ENCODE data around the gene NKAIN2.

Gene NKAIN2

DNA sequence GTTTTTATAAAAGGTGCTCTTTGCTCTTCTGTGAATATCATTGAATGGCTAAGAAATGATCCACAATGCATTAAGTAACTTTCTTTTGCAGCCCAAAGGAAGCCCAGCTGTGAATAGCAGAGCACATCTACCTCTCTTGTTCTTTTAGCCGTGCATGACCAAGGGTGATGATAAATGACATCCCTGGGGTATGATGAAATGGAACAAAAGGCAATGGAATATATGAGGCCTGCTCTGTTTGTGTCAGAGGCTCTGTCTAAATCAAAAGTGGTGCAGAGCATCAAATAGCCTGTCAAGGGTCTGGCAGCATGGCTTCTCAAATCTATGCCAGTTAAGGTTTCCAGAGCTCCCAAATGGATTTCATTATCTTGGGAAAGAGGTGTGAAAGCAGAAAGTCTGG lies 796.0 kb downstream of the NKAIN2 start:
- no peaks in the 10 kb centered on the region for H3K9me3 Mint-ChIP-seq

GRCh38 chr6:124604719-124605118 lies 801.1 kb downstream of the NKAIN2 start:
- Mint-ChIP-seq H3K4me1 (no peaks in the 10 kb centered on the region), H3K36me3 (no peaks in the 10 kb centered on the region), H3K27ac (no peak overlapping the region), H3K4me3 (no peak overlapping the region), H3K9me3 (no peaks in the 10 kb centered on the region), H3K27me3 (no peaks in the 10 kb centered on the region)

More for the DNA sequence above, 796.0 kb downstream of the NKAIN2 start:
- Mint-ChIP-seq H3K4me1 (no peaks in the 10 kb centered on the region), H3K27me3 (no peaks in the 10 kb centered on the region), H3K4me3 (no peak overlapping the region), H3K36me3 (no peaks in the 10 kb centered on the region), H3K27ac (no peak overlapping the region)

GRCh38 chr6:124607119-124607627 lies 803.5 kb downstream of the NKAIN2 start:
- Mint-ChIP-seq H3K4me3 (no peak overlapping the region), H3K27me3 (no peaks in the 10 kb centered on the region), H3K36me3 (no peaks in the 10 kb centered on the region), H3K27ac (no peak overlapping the region), H3K4me1 (no peaks in the 10 kb centered on the region), H3K9me3 (no peaks in the 10 kb centered on the region)

DNA sequence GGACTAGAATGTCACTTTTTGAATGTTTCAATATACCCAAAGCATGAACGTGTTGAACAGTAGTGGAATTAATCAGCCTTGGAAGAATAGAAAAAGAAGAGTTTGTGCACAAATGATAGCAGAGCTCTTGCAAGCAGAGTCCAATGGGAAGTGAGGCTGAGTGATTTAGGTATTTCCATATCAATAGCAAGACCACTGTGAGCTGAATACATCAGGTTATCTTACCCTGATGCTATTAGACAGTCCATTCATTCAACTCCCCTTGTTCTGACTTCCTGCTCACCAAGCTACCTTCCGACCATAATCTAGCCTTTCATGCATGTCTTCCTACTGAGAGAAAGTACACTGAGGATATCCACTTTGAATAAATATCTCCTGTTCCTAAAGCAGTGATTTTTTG lies 809.4 kb downstream of the NKAIN2 start:
- no peaks in the 10 kb centered on the region for H3K36me3 Mint-ChIP-seq
- H3K4me1 Mint-ChIP-seq, result no peaks in the 10 kb centered on the region
- no peaks in the 10 kb centered on the region for H3K27me3 Mint-ChIP-seq

DNA sequence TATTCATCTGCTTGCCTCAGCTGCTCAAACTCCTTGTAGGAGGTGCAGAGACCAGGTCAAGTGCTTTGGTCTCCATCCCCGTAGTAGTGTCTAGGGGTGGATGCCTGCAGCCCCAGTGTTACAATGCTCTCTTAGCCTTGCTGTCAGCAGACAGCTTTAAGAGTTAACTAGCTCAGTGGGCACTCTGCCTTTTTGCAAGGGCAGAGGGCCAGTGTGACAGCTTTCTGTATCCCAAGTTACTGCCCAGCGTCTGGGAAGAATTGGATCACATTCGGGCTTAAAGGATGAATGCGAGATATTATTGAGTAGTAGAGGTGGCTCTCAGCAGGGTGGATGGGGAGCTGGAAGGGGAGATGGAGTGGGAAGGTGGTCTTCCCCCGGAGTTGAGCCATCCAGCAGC lies 818.7 kb downstream of the NKAIN2 start:
- Mint-ChIP-seq H3K4me3 (no peak overlapping the region), H3K27ac (no peak overlapping the region), H3K27me3 (no peaks in the 10 kb centered on the region), H3K4me1 (no peaks in the 10 kb centered on the region), H3K36me3 (no peaks in the 10 kb centered on the region), H3K9me3 (no peaks in the 10 kb centered on the region)

More for the DNA sequence above, 809.4 kb downstream of the NKAIN2 start:
- Mint-ChIP-seq H3K27ac (no peak overlapping the region), H3K9me3 (no peaks in the 10 kb centered on the region), H3K4me3 (no peak overlapping the region)

DNA sequence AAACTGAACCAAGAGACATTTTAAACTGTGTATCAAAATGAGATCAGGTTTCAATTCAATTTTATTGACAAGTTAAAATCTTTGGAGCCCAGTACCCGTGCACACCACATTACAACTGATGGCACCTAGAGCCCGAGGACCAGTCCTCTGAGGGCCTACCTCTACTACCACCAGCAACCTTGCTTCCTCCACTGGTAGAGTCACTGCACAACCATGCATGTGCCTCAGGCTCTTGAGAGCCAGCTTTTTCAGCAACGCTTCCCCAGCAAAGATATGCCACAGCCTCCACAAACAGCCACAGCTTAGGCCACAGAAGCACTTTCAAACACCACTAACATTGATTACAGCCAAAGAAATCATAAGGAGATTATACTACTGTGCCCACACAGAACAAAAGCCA lies 830.0 kb downstream of the NKAIN2 start:
- Mint-ChIP-seq H3K27ac (no peak overlapping the region), H3K27me3 (no peaks in the 10 kb centered on the region)

DNA sequence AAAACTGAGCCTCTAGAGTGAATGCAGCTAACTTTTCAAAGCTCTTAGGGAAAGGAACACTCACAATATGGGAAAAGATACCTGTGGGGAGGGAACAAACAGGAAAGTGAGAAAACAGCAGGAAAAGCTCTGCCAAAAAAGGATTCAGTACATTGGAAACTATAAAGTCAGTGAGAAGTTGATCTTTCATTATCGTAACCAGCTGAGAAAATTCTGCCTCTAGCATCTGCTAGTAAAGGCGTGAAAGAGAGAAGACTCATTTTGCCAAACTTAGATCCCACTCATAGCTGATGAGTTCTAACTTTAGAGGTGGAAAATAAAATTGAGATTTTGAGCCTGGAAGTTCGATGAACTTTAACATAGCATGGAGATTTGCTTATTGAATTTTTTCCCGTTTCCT lies 836.8 kb downstream of the NKAIN2 start:
- no peaks in the 10 kb centered on the region for H3K36me3 Mint-ChIP-seq
- H3K9me3 Mint-ChIP-seq, result peaks cover under 1% of the 10 kb centered on the region
- no peak overlapping the region for H3K4me3 Mint-ChIP-seq
- no peaks in the 10 kb centered on the region for H3K4me1 Mint-ChIP-seq
- H3K27me3 Mint-ChIP-seq, result peaks cover 1% of the 10 kb centered on the region
- H3K27ac Mint-ChIP-seq, result no peak overlapping the region

More for the DNA sequence above, 830.0 kb downstream of the NKAIN2 start:
- Mint-ChIP-seq H3K4me1 (no peaks in the 10 kb centered on the region), H3K4me3 (no peak overlapping the region), H3K36me3 (no peaks in the 10 kb centered on the region), H3K9me3 (peaks cover 10% of the 10 kb centered on the region)

GRCh38 chr6:124655866-124656265 lies 852.2 kb downstream of the NKAIN2 start:
- H3K36me3 Mint-ChIP-seq, result no peaks in the 10 kb centered on the region
- H3K27me3 Mint-ChIP-seq, result no peaks in the 10 kb centered on the region
- H3K4me3 Mint-ChIP-seq, result no peak overlapping the region
- no peaks in the 10 kb centered on the region for H3K9me3 Mint-ChIP-seq
- no peak overlapping the region for H3K27ac Mint-ChIP-seq
- no peaks in the 10 kb centered on the region for H3K4me1 Mint-ChIP-seq

DNA sequence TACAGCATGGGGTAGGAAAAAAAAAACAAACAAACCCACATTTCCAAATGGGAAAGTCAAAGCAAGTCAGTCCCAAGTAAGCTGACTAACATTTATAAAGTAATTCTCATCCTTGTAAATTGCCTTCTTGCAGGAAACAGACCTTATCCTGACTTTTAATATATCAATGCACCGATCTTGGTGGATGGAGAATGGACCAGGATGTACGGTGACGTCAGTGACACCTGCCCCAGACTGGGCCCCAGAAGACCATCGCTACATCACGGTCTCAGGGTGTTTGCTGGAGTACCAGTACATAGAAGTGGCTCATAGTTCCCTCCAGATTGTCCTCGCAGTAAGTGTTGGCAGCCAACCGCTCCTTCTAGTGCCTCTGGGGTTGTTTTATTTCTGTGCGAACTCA lies 854.4 kb downstream of the NKAIN2 start:
- Mint-ChIP-seq H3K9me3 (no peaks in the 10 kb centered on the region), H3K27ac (no peak overlapping the region), H3K36me3 (no peaks in the 10 kb centered on the region), H3K4me3 (no peak overlapping the region), H3K27me3 (no peaks in the 10 kb centered on the region), H3K4me1 (no peaks in the 10 kb centered on the region)

GRCh38 chr6:124659427-124659826 lies 855.8 kb downstream of the NKAIN2 start:
- no peaks in the 10 kb centered on the region for H3K36me3 Mint-ChIP-seq
- H3K9me3 Mint-ChIP-seq, result no peaks in the 10 kb centered on the region
- no peaks in the 10 kb centered on the region for H3K27me3 Mint-ChIP-seq
- H3K4me1 Mint-ChIP-seq, result no peaks in the 10 kb centered on the region
- H3K4me3 Mint-ChIP-seq, result no peak overlapping the region
- no peak overlapping the region for H3K27ac Mint-ChIP-seq

GRCh38 chr6:124660185-124660584 lies 856.5 kb downstream of the NKAIN2 start:
- no peaks in the 10 kb centered on the region for H3K9me3 Mint-ChIP-seq
- H3K4me1 Mint-ChIP-seq, result no peaks in the 10 kb centered on the region
- no peak overlapping the region for H3K27ac Mint-ChIP-seq
- H3K27me3 Mint-ChIP-seq, result no peaks in the 10 kb centered on the region
- H3K36me3 Mint-ChIP-seq, result no peaks in the 10 kb centered on the region
- no peak overlapping the region for H3K4me3 Mint-ChIP-seq

GRCh38 chr6:124661097-124661661 lies 857.5 kb downstream of the NKAIN2 start:
- Mint-ChIP-seq H3K4me3 (no peak overlapping the region), H3K27me3 (no peaks in the 10 kb centered on the region), H3K9me3 (no peaks in the 10 kb centered on the region), H3K4me1 (no peaks in the 10 kb centered on the region), H3K27ac (no peak overlapping the region), H3K36me3 (no peaks in the 10 kb centered on the region)

- Mint-ChIP-seq H3K27ac (no peak overlapping the region), H3K36me3 (no peaks in the 10 kb centered on the region), H3K27me3 (no peaks in the 10 kb centered on the region), H3K4me1 (no peaks in the 10 kb centered on the region), H3K4me3 (no peak overlapping the region), H3K9me3 (no peaks in the 10 kb centered on the region)
Measured at GRCh38 chr6:124668028-124668427, 864.4 kb downstream of the NKAIN2 start.

- H3K9me3 Mint-ChIP-seq, result no peaks in the 10 kb centered on the region
- no peaks in the 10 kb centered on the region for H3K27me3 Mint-ChIP-seq
Measured at GRCh38 chr6:124669713-124670480, 866.2 kb downstream of the NKAIN2 start.

DNA sequence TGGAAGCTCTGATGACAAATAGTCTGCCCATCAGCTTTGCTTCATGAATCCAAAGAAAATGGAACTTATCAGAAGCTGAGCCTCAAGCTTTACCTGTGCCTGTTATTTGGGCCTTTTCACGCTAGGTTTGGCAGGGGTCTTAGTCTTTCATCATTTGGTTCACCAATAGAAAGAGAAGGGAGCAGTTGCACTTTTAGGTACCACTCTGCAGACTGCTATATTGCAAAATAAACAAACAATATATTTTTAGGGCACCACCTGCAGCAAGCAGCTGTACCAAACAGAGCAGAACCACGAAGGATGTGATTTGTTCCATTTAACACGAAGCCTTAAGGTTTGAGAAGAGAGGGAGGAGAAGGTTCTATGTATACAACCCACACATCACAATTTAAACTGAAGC lies 867.1 kb downstream of the NKAIN2 start:
- H3K9me3 Mint-ChIP-seq, result peaks cover 3% of the 10 kb centered on the region

More at GRCh38 chr6:124669713-124670480, 866.2 kb downstream of the NKAIN2 start:
- Mint-ChIP-seq H3K4me3 (no peak overlapping the region), H3K4me1 (no peaks in the 10 kb centered on the region), H3K36me3 (no peaks in the 10 kb centered on the region), H3K27ac (no peak overlapping the region)

DNA sequence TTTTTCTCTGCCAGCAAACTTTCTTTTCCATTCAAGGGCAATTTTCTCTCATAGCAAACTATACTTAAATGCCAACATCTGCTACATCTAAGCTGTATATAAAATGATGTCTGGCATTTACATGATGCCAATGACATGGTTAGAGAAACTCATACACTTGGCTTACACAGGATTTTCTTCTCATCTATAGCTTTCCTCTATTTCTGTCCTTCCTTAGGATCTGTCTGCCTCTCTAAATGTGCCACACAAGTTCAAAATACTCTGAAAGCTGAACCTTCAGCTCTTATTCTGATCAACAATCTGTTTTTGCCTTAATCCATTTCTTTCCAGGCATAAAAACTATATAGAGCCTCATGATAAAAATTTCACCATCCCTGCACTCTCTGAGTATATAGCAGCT lies 867.7 kb downstream of the NKAIN2 start:
- Mint-ChIP-seq H3K4me1 (no peaks in the 10 kb centered on the region), H3K4me3 (no peak overlapping the region), H3K27me3 (no peaks in the 10 kb centered on the region), H3K9me3 (peaks cover 7% of the 10 kb centered on the region), H3K36me3 (no peaks in the 10 kb centered on the region), H3K27ac (no peak overlapping the region)

More for the DNA sequence above, 867.1 kb downstream of the NKAIN2 start:
- no peaks in the 10 kb centered on the region for H3K4me1 Mint-ChIP-seq
- H3K4me3 Mint-ChIP-seq, result no peak overlapping the region
- H3K27ac Mint-ChIP-seq, result no peak overlapping the region
- no peaks in the 10 kb centered on the region for H3K36me3 Mint-ChIP-seq
- no peaks in the 10 kb centered on the region for H3K27me3 Mint-ChIP-seq
